ENCODE data around the gene ZNF101. TPM values are rescaled to one million over a fixed set of nuclear protein-coding genes. Genes with fewer than 3 reads are reported as not detected.
A peak's percentile ranks its signal among the peaks of the same experiment; 100 is the strongest.

Gene ZNF101
- total RNA-seq, 1 experiment from 2014 or later, result 15.6 TPM

DNA sequence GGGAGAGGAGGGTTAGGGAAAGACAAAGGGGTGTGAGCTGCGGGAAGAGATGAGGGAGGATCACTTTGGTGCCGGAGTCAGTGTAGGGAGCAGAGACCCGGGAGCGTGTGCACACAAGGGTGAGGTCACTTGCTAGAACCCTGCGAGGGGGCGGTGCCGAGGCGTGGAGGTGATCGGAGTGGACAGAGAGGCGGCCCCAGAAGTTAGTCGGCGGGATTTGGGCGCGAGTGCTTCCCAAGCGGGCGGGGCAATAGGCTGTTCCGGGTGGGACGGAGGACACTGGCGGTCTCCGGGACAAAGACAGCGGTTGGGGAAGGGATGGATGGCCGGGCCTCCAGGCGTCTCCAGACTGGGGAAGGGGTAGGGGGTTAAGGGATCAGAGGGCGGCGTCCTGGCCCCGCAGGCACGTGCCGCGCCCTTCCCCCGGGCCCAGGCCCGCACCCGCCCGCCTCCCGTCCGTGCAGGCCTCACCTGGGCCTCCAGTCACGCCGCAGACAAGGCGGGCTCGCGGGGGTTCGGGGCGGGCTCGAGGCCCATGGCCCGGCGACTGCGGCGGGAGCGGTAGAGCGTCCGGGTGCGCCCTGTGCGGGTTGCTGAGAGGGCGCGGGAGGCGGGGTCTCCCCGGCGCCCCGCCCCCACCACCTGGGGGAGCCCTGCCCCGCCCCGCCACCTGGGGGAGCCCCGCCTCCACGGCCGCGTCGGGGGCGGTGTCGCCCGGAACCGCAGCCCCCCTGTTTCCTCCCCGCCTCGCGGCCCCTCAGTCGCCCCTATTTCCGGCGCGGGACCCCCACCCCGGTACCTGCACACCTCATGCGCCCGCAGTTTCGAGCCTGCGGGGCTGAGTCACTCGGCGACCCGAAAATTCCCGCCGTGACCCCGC, 40.8 kb upstream of the ZNF101 start, which contains the start of gene LPAR2:
Gene LPAR2 (minus strand): TSS at position 600 of the 880 bp plus-strand sequence. CDS start 945 bp downstream, outside the sequence.
- Histone ChIP-seq H3K4me3 (ENCODE audit: low read depth in 2 of 2, low read length in 2 of 2) (peak within 1 kb of the TSS; percentile 52 to 62), H3K27me3 (ENCODE audit: control insufficient read depth, insufficient read depth, low read length) (no peaks in the 10 kb centered on the region), H3K9me3 (ENCODE audit: control insufficient read depth, insufficient read depth, low read depth, low read length) (no peaks in the 10 kb centered on the region), H3K27ac (ENCODE audit: low read length) (peak within 1 kb of the TSS; percentile 66), H3K36me3 (ENCODE audit: control insufficient read depth, insufficient read depth, low read length) (no peaks in the 10 kb centered on the region), H3K4me1 (ENCODE audit: control insufficient read depth, insufficient read depth, low read length) (peaks cover 3% of the 10 kb centered on the region; the same call in 1 of the 2 replicates)
- CTCF ChIA-PET, result no interaction called here
- in situ Hi-C loops (cut with HindIII; ENCODE audit: low pct_unique_long_range_greater_than_20kb, low sequenced_read_pairs), result no loop called here
- peak; percentile 77 for ATAC-seq
- TF ChIP-seq SIN3A (IDR thresholded peaks at IDR 0.05; ENCODE audit: borderline replicate concordance, insufficient read depth, low read depth, low read length), result peak; percentile 52; the same call in 1 of the 2 replicates
- TF ChIP-seq, protein P1, sequence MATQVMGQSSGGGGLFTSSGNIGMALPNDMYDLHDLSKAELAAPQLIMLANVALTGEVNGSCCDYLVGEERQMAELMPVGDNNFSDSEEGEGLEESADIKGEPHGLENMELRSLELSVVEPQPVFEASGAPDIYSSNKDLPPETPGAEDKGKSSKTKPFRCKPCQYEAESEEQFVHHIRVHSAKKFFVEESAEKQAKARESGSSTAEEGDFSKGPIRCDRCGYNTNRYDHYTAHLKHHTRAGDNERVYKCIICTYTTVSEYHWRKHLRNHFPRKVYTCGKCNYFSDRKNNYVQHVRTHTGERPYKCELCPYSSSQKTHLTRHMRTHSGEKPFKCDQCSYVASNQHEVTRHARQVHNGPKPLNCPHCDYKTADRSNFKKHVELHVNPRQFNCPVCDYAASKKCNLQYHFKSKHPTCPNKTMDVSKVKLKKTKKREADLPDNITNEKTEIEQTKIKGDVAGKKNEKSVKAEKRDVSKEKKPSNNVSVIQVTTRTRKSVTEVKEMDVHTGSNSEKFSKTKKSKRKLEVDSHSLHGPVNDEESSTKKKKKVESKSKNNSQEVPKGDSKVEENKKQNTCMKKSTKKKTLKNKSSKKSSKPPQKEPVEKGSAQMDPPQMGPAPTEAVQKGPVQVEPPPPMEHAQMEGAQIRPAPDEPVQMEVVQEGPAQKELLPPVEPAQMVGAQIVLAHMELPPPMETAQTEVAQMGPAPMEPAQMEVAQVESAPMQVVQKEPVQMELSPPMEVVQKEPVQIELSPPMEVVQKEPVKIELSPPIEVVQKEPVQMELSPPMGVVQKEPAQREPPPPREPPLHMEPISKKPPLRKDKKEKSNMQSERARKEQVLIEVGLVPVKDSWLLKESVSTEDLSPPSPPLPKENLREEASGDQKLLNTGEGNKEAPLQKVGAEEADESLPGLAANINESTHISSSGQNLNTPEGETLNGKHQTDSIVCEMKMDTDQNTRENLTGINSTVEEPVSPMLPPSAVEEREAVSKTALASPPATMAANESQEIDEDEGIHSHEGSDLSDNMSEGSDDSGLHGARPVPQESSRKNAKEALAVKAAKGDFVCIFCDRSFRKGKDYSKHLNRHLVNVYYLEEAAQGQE (IDR thresholded peaks at IDR 0.05; ENCODE audit: insufficient read depth in 1 of 2, low read depth in 2 of 2, low read length in 1 of 2), result no peak
- TF ChIP-seq TCF7L2 (IDR thresholded peaks at IDR 0.05; ENCODE audit: low read depth, low read length), result no peak
- TF ChIP-seq, protein P2, sequence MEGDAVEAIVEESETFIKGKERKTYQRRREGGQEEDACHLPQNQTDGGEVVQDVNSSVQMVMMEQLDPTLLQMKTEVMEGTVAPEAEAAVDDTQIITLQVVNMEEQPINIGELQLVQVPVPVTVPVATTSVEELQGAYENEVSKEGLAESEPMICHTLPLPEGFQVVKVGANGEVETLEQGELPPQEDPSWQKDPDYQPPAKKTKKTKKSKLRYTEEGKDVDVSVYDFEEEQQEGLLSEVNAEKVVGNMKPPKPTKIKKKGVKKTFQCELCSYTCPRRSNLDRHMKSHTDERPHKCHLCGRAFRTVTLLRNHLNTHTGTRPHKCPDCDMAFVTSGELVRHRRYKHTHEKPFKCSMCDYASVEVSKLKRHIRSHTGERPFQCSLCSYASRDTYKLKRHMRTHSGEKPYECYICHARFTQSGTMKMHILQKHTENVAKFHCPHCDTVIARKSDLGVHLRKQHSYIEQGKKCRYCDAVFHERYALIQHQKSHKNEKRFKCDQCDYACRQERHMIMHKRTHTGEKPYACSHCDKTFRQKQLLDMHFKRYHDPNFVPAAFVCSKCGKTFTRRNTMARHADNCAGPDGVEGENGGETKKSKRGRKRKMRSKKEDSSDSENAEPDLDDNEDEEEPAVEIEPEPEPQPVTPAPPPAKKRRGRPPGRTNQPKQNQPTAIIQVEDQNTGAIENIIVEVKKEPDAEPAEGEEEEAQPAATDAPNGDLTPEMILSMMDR (IDR thresholded peaks at IDR 0.05), result no peak
- peak; percentile 27; the same call in 1 of the 2 replicates for TF ChIP-seq POLR2AphosphoS5 (IDR thresholded peaks at IDR 0.05; ENCODE audit: low read depth, low read length)
- intact Hi-C loops (cut with micrococcal nuclease; ENCODE audit: unreplicated experiment), result no loop called here
- DNase-seq (ENCODE audit: low read depth, low spot score), result no peak
- BruUV-seq (replicated peaks), result no TSS peak
- POLR2A ChIA-PET, result no interaction called here

GRCh38 chr19:19628501-19629134, 40.0 kb upstream of the ZNF101 start:
- ChIA-PET POLR2A (no interaction called here), CTCF (no interaction called here)
- Histone ChIP-seq H3K4me1 (ENCODE audit: control insufficient read depth, insufficient read depth, low read length) (peaks cover 3% of the 10 kb centered on the region; the same call in 1 of the 2 replicates), H3K36me3 (ENCODE audit: control insufficient read depth, insufficient read depth, low read length) (no peaks in the 10 kb centered on the region), H3K4me3 (ENCODE audit: low read depth in 2 of 2, low read length in 2 of 2) (peak overlapping the region; percentile 52 to 62), H3K27ac (ENCODE audit: low read length) (peak overlapping the region; percentile 0; the same call in 1 of the 2 replicates), H3K9me3 (ENCODE audit: control insufficient read depth, insufficient read depth, low read depth, low read length) (no peaks in the 10 kb centered on the region), H3K27me3 (ENCODE audit: control insufficient read depth, insufficient read depth, low read length) (no peaks in the 10 kb centered on the region)
- DNase-seq (ENCODE audit: low read depth, low spot score) (no peak), ATAC-seq (peak; percentile 68)
- in situ Hi-C loops (cut with HindIII; ENCODE audit: low pct_unique_long_range_greater_than_20kb, low sequenced_read_pairs) (no loop called here), intact Hi-C loops (cut with micrococcal nuclease; ENCODE audit: unreplicated experiment) (no loop called here)
- no TSS peak for BruUV-seq (replicated peaks)
- TF ChIP-seq TCF7L2 (IDR thresholded peaks at IDR 0.05; ENCODE audit: low read depth, low read length) (no peak), POLR2AphosphoS5 (IDR thresholded peaks at IDR 0.05; ENCODE audit: low read depth, low read length) (no peak), SIN3A (IDR thresholded peaks at IDR 0.05; ENCODE audit: borderline replicate concordance, insufficient read depth, low read depth, low read length) (no peak)
- TF ChIP-seq, protein P1 (IDR thresholded peaks at IDR 0.05; ENCODE audit: insufficient read depth in 1 of 2, low read depth in 2 of 2, low read length in 1 of 2), result no peak
- TF ChIP-seq, protein P2 (IDR thresholded peaks at IDR 0.05), result no peak
